Lower leg skin (tissue), 3 donors: ENCODE measurements around the gene ZNF830.

Experiments used
- POLR2A ChIP-seq, 2 donors: fragments of 450-650 bp; IDR thresholded peaks; one replicate each; pipeline ENCODE4 v1.6.1; 2016 to 2017; ENCODE audit warnings: antibody characterized with exemption in 2 of 2, mild to moderate bottlenecking in 1 of 2, moderate library complexity in 1 of 2
- TF ChIP-seq, protein P1 (sequence below), 3 donors: fragments of 450-650 bp; IDR thresholded peaks; one replicate each; pipeline ENCODE4 v1.5.1; 2016; ENCODE audit warnings: antibody characterized with exemption in 3 of 3, mild to moderate bottlenecking in 3 of 3, moderate library complexity in 2 of 3

DNA sequence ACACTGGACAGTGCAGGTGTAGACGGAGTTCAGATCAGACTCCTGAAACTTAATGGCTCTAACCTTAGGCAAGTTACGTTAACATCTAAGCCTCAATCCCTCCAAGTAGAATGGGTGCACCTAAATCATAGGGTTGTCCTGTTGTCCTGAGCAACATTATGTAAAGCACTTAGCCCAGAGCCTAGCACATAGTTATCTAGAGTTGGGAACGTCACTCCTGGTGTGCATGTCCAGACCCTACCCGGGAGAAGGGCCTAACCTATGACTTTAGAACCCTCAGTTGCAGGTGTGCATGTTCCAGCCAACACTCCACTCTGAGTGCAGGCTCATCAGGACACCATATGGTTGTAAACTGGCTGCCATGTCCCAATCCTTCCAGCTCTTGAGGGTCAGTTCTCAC lies 45.0 kb downstream of the ZNF830 start:
- TF ChIP-seq, protein P1, sequence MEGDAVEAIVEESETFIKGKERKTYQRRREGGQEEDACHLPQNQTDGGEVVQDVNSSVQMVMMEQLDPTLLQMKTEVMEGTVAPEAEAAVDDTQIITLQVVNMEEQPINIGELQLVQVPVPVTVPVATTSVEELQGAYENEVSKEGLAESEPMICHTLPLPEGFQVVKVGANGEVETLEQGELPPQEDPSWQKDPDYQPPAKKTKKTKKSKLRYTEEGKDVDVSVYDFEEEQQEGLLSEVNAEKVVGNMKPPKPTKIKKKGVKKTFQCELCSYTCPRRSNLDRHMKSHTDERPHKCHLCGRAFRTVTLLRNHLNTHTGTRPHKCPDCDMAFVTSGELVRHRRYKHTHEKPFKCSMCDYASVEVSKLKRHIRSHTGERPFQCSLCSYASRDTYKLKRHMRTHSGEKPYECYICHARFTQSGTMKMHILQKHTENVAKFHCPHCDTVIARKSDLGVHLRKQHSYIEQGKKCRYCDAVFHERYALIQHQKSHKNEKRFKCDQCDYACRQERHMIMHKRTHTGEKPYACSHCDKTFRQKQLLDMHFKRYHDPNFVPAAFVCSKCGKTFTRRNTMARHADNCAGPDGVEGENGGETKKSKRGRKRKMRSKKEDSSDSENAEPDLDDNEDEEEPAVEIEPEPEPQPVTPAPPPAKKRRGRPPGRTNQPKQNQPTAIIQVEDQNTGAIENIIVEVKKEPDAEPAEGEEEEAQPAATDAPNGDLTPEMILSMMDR (IDR thresholded peaks at IDR 0.05), result no peak
- TF ChIP-seq POLR2A (IDR thresholded peaks at IDR 0.05), result no peak
